OCI-LY1 (cell line): ENCODE results near the gene SLC17A8.

Source experiments
- CTCF ChIP-seq: fragments of 200-600 bp; sonication (generic), shearing (Covaris generic); IDR thresholded peaks from 2 replicates; pipeline ENCODE4 v1.5.1; 2017; ENCODE audit warnings: mild to moderate bottlenecking, antibody characterized with exemption, low read length, moderate library complexity, mixed read lengths
- EZH2 ChIP-seq: fragments of 200-600 bp; sonication (generic), shearing (Covaris generic); IDR thresholded peaks from 2 replicates; pipeline ENCODE4 v1.8.0; 2017; ENCODE audit warnings: borderline replicate concordance, mixed run types, mild to moderate bottlenecking, antibody characterized with exemption, low read length, moderate library complexity, mixed read lengths

GRCh38 chr12:100453951-100454350 is 97.1 kb downstream of the SLC17A8 start:
- TF ChIP-seq CTCF (no peak), EZH2 (no peak)
